ENCODE measurements around the gene SEC14L1.

The SEC14L1 gene

DNA sequence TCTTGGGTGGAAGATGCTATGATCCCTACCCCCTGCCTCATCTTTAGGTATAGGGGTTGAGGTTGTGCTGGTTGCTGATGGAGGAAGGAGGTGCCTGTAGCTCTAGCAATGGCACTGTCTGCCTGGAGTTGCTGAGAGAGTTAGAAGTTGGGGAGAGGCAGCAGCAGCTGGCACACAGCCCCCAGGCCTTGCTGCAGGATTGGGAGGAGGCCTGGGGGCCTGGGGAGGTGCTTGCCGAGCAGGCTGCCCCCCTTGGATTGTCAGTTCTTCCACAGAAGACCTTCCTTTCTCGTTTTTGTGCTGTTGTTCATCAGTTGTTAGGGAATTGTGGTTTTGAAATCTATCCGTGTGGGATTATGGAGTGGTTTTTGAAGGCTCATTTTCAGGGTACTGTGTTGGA, 52.9 kb downstream of the SEC14L1 start:
- TF ChIP-seq, protein P1, sequence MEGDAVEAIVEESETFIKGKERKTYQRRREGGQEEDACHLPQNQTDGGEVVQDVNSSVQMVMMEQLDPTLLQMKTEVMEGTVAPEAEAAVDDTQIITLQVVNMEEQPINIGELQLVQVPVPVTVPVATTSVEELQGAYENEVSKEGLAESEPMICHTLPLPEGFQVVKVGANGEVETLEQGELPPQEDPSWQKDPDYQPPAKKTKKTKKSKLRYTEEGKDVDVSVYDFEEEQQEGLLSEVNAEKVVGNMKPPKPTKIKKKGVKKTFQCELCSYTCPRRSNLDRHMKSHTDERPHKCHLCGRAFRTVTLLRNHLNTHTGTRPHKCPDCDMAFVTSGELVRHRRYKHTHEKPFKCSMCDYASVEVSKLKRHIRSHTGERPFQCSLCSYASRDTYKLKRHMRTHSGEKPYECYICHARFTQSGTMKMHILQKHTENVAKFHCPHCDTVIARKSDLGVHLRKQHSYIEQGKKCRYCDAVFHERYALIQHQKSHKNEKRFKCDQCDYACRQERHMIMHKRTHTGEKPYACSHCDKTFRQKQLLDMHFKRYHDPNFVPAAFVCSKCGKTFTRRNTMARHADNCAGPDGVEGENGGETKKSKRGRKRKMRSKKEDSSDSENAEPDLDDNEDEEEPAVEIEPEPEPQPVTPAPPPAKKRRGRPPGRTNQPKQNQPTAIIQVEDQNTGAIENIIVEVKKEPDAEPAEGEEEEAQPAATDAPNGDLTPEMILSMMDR (IDR thresholded peaks at IDR 0.05; ENCODE audit: low read length, missing control alignments), result no peak
- no peak overlapping the region for H3K4me3 ChIP-seq (replicated peaks; ENCODE audit: low read depth, low read length)
- no peak for DNase-seq (ENCODE audit: low read depth)

DNA sequence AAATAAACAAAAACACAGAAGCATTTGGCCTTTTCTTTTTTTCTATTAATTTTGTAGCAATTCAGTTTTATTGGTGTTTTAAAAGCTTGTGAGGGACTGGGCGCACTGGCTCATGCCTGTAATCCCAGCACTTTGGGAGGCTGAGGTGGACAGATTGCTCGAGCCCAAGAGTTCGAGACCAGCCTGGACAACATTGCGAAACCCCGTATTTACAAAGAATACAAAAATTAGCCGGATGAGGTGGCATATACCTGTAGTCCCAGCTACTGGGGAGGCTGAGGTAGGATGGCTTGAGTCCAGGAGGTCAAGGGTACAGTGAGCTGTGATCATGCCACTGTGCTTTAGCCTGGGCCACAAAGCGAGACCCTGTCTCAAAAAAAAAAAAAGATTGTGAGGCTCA, 53.4 kb downstream of the SEC14L1 start:
- TF ChIP-seq, protein P1 (IDR thresholded peaks at IDR 0.05; ENCODE audit: low read length, missing control alignments), result no peak
- H3K4me3 ChIP-seq (replicated peaks; ENCODE audit: low read depth, low read length), result no peak overlapping the region
- no peak for DNase-seq (ENCODE audit: low read depth)

DNA sequence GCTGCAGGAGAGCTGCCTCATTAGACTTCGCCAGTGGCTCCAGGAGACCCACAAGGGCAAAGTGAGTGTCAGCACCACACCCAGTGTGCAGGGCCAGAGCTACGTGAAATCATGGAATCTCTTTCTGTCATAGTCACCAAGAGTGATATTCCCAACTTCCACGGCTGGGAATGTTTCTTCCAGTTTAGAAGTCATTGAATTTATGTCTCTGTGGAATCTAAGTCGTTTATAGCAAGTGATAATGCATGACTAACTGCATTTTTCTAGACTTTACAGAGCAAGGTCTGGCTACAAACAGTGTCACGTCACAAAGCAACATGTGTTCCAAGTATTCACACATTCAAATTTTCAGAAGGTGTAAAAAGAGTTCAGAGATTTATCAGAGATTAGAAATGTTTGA, 55.5 kb downstream of the SEC14L1 start:
- no peak overlapping the region for H3K4me3 ChIP-seq (replicated peaks; ENCODE audit: low read depth, low read length)
- TF ChIP-seq, protein P1 (IDR thresholded peaks at IDR 0.05; ENCODE audit: low read length, missing control alignments), result no peak
- no peak for DNase-seq (ENCODE audit: low read depth)

DNA sequence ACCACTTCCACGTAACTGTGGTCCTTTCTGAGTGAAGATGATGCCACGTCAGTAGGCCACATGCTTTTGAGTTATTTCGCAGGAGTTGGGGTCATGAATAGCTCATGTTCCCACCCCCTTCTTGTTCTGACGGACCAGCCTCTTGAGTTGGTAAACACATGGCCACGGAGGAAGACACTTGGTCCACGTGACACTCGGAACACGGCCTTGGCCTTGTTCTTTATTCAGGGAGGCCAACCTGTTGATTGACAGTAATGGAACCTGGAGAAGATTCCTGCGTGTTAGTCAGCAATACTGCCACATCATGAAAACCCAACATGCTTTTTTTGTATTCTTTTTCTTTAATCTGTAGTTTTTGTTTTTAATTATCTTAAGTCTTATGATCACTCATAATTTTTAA, 56.3 kb downstream of the SEC14L1 start:
- H3K4me3 ChIP-seq (replicated peaks; ENCODE audit: low read depth, low read length), result no peak overlapping the region
- no peak for DNase-seq (ENCODE audit: low read depth)
- TF ChIP-seq, protein P1 (IDR thresholded peaks at IDR 0.05; ENCODE audit: low read length, missing control alignments), result no peak

DNA sequence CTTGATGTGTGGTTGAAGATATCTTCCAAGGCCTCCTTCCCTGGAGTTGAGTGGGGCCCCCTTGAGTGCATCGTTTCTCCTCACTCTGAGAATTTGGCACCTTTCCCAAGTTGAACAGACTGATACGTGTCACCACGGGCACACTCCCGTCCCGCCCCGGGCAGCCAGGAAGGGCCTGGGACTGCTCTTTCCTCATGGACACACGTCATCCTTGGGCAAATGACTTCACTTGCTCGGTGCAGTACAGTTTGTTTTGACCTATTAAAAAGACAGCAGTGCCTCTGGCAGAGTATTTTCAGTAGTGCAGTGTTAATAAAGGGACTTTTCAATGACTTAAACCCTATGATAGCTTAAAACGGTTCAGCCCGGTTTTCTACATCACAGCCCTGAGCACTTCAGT, 59.9 kb downstream of the SEC14L1 start:
- DNase-seq (ENCODE audit: low read depth), result peak; percentile 58
- TF ChIP-seq, protein P1 (IDR thresholded peaks at IDR 0.05; ENCODE audit: low read length, missing control alignments), result no peak
- no peak overlapping the region for H3K4me3 ChIP-seq (replicated peaks; ENCODE audit: low read depth, low read length)

DNA sequence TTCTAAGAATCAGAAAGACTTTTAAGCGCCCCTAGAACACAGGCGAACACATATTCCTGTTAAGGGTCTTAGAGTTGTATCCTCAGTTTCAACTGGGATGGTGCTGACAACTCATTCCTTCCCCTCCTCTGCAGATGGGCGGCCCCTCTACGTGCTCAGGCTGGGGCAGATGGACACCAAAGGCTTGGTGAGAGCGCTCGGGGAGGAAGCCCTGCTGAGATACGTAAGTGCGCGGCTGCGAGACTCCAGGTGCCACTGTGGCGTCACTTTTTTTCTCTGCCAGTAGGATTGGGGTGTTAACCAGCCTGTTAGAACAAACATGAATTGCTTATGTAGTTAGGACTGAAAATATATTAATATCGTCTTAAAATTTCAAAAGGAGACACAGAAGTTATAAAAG, 62.7 kb downstream of the SEC14L1 start:
- no peak for DNase-seq (ENCODE audit: low read depth)
- H3K4me3 ChIP-seq (replicated peaks; ENCODE audit: low read depth, low read length), result no peak overlapping the region
- TF ChIP-seq, protein P1 (IDR thresholded peaks at IDR 0.05; ENCODE audit: low read length, missing control alignments), result no peak

DNA sequence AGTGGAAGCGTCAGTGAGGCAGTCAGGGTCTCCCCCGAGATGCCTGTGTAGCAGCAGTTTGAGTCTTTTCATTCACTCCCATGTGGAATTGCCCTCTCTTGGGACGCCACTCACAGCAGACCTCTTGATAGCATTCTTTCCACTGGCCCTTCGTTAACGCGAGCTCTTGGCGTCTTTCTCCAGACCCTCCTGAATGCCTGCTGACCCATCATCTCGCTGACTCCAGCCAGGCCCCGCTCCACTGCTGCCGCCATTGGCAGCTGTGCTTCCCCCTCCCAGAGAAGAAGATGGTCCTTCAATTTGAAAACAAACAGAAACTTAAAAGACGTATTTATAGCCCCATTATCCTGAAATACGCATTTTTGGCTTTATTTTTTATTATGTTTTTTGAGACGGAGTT, 63.1 kb downstream of the SEC14L1 start:
- TF ChIP-seq, protein P1 (IDR thresholded peaks at IDR 0.05; ENCODE audit: low read length, missing control alignments), result no peak
- no peak for DNase-seq (ENCODE audit: low read depth)
- H3K4me3 ChIP-seq (replicated peaks; ENCODE audit: low read depth, low read length), result no peak overlapping the region

Data from fibroblast of pulmonary artery (primary cell).